ENCODE measurements around the gene SEMA4G. TPM values are rescaled to one million over a fixed set of nuclear protein-coding genes. Genes with fewer than 3 reads are reported as not detected.
"Not testable (repeated sequence)": the region's sequence is repeated elsewhere in the genome, so short reads cannot be mapped to it uniquely, and the experiment has no call there.

The SEMA4G gene
- total and polyA plus RNA-seq, 3 experiments from 2014 or later, result 0.06 to 0.57 (median 0.49) TPM

- Histone ChIP-seq H3K27ac (ENCODE audit: low read depth, low read length) (no peak overlapping the region), H3K4me1 (ENCODE audit: insufficient read depth, low read length) (peaks cover 5% of the 10 kb centered on the region), H3K4me3 (ENCODE audit: low read length) (no peak overlapping the region), H3K9me3 (ENCODE audit: low read length) (no peaks in the 10 kb centered on the region), H3K27me3 (ENCODE audit: insufficient read depth, low read length, poor library complexity, severe bottlenecking) (no peaks in the 10 kb centered on the region), H3K36me3 (ENCODE audit: insufficient read depth, low read length) (no peaks in the 10 kb centered on the region)
- POLR2A ChIA-PET, result no interaction called here
- CTCF ChIA-PET, result interaction anchor here (0.8 to 1.5 kb wide), 2 partner anchors 25 to 46 kb away, joined by 3 to 5 read pairs; no protein-coding TSS in a partner anchor
- no peak for DNase-seq
- H3K4me3 Mint-ChIP-seq, result peak overlapping the region in 1 of 7 donors; percentile 8
- H3K27me3 Mint-ChIP-seq, result no peaks in the 10 kb centered on the region
- peaks cover 0 to 6% (median 0%) of the 10 kb centered on the region in 3 donors for H3K36me3 Mint-ChIP-seq
- H3K9me3 Mint-ChIP-seq, result no peaks in the 10 kb centered on the region
- peaks cover 8 to 20% (median 20%) of the 10 kb centered on the region in 3 donors for H3K4me1 Mint-ChIP-seq
- peak overlapping the region in 2 of 8 donors; percentile 47 to 61 for H3K27ac Mint-ChIP-seq
Observed at GRCh38 chr10:100972115-100972903, 3.0 kb downstream of the SEMA4G start.

DNA sequence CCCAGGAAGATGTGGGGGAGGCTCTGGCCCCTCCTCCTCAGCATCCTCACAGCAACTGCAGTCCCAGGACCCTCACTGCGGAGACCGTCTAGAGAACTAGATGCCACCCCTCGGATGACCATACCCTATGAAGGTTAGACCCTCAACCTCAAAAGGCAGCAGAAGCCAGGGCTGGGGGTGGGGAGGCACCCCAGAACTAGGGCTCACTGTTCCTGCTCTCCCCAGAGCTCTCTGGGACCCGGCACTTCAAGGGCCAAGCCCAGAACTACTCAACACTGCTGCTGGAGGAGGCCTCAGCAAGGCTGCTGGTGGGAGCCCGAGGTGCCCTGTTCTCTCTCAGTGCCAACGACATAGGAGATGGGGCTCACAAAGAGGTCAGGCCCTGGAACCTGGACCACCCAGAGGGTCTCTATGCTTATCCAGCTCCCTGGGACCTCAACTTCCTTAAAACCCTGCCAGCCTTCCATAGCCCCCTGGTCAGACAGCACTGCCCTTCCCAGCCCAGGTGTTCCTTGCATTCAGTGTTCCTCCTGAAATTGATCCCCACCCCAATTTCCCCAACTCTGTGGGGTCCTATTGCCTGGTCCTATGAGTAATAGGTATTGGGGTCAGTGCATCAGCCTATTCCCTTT, 3.7 kb downstream of the SEMA4G start:
- Mint-ChIP-seq H3K4me1 (peaks cover 8 to 20% (median 19%) of the 10 kb centered on the region in 3 donors), H3K27me3 (no peaks in the 10 kb centered on the region), H3K4me3 (no peak overlapping the region), H3K27ac (peak overlapping the region in 2 of 8 donors; percentile 47 to 61), H3K36me3 (peaks cover 0 to 6% (median 0%) of the 10 kb centered on the region in 3 donors), H3K9me3 (no peaks in the 10 kb centered on the region)
- Histone ChIP-seq H3K4me3 (ENCODE audit: low read length) (no peak overlapping the region), H3K36me3 (ENCODE audit: insufficient read depth, low read length) (no peaks in the 10 kb centered on the region), H3K9me3 (ENCODE audit: low read length) (no peaks in the 10 kb centered on the region), H3K27me3 (ENCODE audit: insufficient read depth, low read length, poor library complexity, severe bottlenecking) (no peaks in the 10 kb centered on the region), H3K27ac (ENCODE audit: low read depth, low read length) (no peak overlapping the region), H3K4me1 (ENCODE audit: insufficient read depth, low read length) (peaks cover 5% of the 10 kb centered on the region)
- ChIA-PET POLR2A (no interaction called here), CTCF (interaction anchor here (1.5 kb wide), 1 partner anchor 25 kb away, joined by 5 read pairs; no protein-coding TSS in a partner anchor)
- no peak for DNase-seq

- POLR2A ChIA-PET; DNase-seq; H3K27ac ChIP-seq (ENCODE audit: low read depth, low read length); H3K4me3 Mint-ChIP-seq; H3K27me3 Mint-ChIP-seq; H3K27ac Mint-ChIP-seq; H3K4me1 ChIP-seq (ENCODE audit: insufficient read depth, low read length); CTCF ChIA-PET; H3K4me3 ChIP-seq (ENCODE audit: low read length); H3K9me3 Mint-ChIP-seq; H3K9me3 ChIP-seq (ENCODE audit: low read length); H3K27me3 ChIP-seq (ENCODE audit: insufficient read depth, low read length, poor library complexity, severe bottlenecking); H3K4me1 Mint-ChIP-seq; H3K36me3 ChIP-seq (ENCODE audit: insufficient read depth, low read length): not testable (repeated sequence)
- peaks cover 0 to 14% (median 10%) of the 10 kb centered on the region in 3 donors for H3K36me3 Mint-ChIP-seq
Observed at GRCh38 chr10:100975397-100975796, 6.1 kb downstream of the SEMA4G start.

DNA sequence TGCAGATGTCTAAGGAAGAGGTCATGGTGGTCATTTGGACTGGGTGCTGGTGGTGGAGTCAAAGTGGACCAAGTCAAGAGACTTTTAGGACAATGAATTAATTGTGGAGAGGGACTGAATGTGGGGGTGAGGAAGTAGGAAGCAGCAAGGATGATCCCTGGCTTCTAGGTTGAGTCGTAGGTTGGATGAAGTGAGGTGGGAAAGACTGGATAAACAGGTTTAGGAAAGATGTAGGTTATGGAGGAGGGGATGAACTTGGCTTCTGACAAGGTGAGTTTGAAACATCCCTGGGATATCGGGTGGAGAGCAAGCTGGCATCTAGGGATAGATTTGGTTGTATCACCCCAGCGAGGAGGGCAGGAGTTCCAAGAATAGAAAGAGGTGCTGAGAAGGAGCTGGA, 7.6 kb downstream of the SEMA4G start:
- H3K27ac ChIP-seq (ENCODE audit: low read depth, low read length), result no peak overlapping the region
- Mint-ChIP-seq H3K36me3 (peaks cover 0 to 26% (median 13%) of the 10 kb centered on the region in 3 donors), H3K27me3 (no peaks in the 10 kb centered on the region), H3K4me3 (no peak overlapping the region), H3K9me3 (no peaks in the 10 kb centered on the region), H3K4me1 (no peaks in the 10 kb centered on the region), H3K27ac (peak overlapping the region in 4 of 8 donors; percentile 6 to 60 (median 34))
- no peaks in the 10 kb centered on the region for H3K4me1 ChIP-seq (ENCODE audit: insufficient read depth, low read length)
- H3K27me3 ChIP-seq (ENCODE audit: insufficient read depth, low read length, poor library complexity, severe bottlenecking), result no peaks in the 10 kb centered on the region
- ChIA-PET CTCF (no interaction called here), POLR2A (no interaction called here)
- DNase-seq, result no peak
- peaks cover 4% of the 10 kb centered on the region for H3K36me3 ChIP-seq (ENCODE audit: insufficient read depth, low read length)
- no peak overlapping the region for H3K4me3 ChIP-seq (ENCODE audit: low read length)
- H3K9me3 ChIP-seq (ENCODE audit: low read length), result no peaks in the 10 kb centered on the region

GRCh38 chr10:100977436-100977835, 8.1 kb downstream of the SEMA4G start:
- Mint-ChIP-seq H3K4me3 (no peak overlapping the region), H3K27me3 (no peaks in the 10 kb centered on the region), H3K27ac (peak overlapping the region in 4 of 8 donors; percentile 23 to 60 (median 55)), H3K4me1 (no peaks in the 10 kb centered on the region), H3K36me3 (peaks cover 0 to 31% (median 13%) of the 10 kb centered on the region in 3 donors), H3K9me3 (no peaks in the 10 kb centered on the region)
- Histone ChIP-seq H3K4me3 (ENCODE audit: low read length) (no peak overlapping the region), H3K36me3 (ENCODE audit: insufficient read depth, low read length) (peaks cover 4% of the 10 kb centered on the region), H3K27ac (ENCODE audit: low read depth, low read length) (no peak overlapping the region), H3K9me3 (ENCODE audit: low read length) (no peaks in the 10 kb centered on the region), H3K27me3 (ENCODE audit: insufficient read depth, low read length, poor library complexity, severe bottlenecking) (no peaks in the 10 kb centered on the region), H3K4me1 (ENCODE audit: insufficient read depth, low read length) (no peaks in the 10 kb centered on the region)
- CTCF ChIA-PET, result no interaction called here
- DNase-seq, result no peak
- POLR2A ChIA-PET, result no interaction called here

DNA sequence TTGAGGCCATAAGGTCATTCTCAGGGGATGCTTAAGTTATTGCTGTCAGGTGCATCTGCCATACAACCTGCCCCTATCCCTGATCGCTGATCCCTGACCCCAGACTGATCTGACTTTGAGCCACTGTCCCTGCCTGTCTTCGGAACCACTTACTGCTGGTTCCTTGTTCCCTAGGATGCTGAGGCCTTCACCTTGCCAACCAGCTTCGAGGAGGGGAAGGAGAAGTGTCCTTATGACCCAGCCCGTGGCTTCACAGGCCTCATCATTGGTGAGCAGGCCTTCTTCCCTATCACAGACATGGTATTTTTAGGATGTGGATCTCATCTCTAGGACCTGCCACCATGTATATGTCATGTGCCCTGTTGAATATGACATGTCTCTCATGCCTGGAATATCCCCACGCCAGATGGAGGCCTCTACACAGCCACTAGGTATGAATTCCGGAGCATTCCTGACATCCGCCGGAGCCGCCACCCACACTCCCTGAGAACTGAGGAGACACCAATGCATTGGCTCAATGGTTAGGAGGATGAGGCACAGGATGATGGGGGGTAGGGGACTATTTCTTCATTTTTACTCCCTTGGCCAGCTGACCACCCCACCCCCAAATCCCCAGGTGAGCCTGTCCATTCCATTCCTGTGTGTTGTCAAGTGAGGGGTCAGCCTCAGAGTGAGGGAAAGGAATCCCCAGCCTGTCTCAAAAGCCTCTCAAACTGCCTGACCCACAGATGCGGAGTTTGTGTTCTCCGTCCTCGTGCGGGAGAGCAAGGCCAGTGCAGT, 9.0 kb downstream of the SEMA4G start:
- peaks cover 4% of the 10 kb centered on the region for H3K36me3 ChIP-seq (ENCODE audit: insufficient read depth, low read length)
- H3K4me3 ChIP-seq (ENCODE audit: low read length), result no peak overlapping the region
- H3K27ac ChIP-seq (ENCODE audit: low read depth, low read length), result no peak overlapping the region
- H3K4me1 Mint-ChIP-seq, result no peaks in the 10 kb centered on the region
- no peaks in the 10 kb centered on the region for H3K27me3 Mint-ChIP-seq
- H3K4me1 ChIP-seq (ENCODE audit: insufficient read depth, low read length), result no peaks in the 10 kb centered on the region
- ChIA-PET POLR2A (no interaction called here), CTCF (no interaction called here)
- H3K36me3 Mint-ChIP-seq, result peaks cover 0 to 39% (median 13%) of the 10 kb centered on the region in 3 donors
- no peak overlapping the region for H3K4me3 Mint-ChIP-seq
- no peaks in the 10 kb centered on the region for H3K27me3 ChIP-seq (ENCODE audit: insufficient read depth, low read length, poor library complexity, severe bottlenecking)
- no peak overlapping the region for H3K27ac Mint-ChIP-seq
- H3K9me3 ChIP-seq (ENCODE audit: low read length), result no peaks in the 10 kb centered on the region
- H3K9me3 Mint-ChIP-seq, result no peaks in the 10 kb centered on the region
- DNase-seq, result no peak

DNA sequence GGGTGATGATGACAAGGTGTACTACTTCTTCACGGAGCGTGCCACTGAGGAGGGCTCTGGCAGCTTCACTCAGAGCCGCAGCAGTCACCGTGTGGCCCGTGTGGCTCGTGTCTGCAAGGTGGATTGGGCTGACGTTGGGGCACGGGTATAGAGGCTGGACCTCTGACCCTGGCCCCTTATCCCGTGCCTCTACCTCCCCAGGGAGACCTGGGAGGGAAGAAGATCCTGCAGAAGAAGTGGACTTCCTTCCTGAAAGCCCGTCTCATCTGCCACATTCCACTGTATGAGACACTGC, 9.5 kb downstream of the SEMA4G start:
- ChIA-PET CTCF (interaction anchor here (1.1 kb wide), 1 partner anchor 36 kb away, joined by 3 read pairs; no protein-coding TSS in a partner anchor), POLR2A (no interaction called here)
- no peaks in the 10 kb centered on the region for H3K9me3 Mint-ChIP-seq

GRCh38 chr10:100979791-100980272, 10.5 kb downstream of the SEMA4G start:
- no peak overlapping the region for H3K4me3 Mint-ChIP-seq
- H3K27ac Mint-ChIP-seq, result no peak overlapping the region
- Histone ChIP-seq H3K4me1 (ENCODE audit: insufficient read depth, low read length) (no peaks in the 10 kb centered on the region), H3K36me3 (ENCODE audit: insufficient read depth, low read length) (peaks cover 4% of the 10 kb centered on the region), H3K27me3 (ENCODE audit: insufficient read depth, low read length, poor library complexity, severe bottlenecking) (no peaks in the 10 kb centered on the region), H3K4me3 (ENCODE audit: low read length) (no peak overlapping the region), H3K27ac (ENCODE audit: low read depth, low read length) (no peak overlapping the region), H3K9me3 (ENCODE audit: low read length) (no peaks in the 10 kb centered on the region)
- no peaks in the 10 kb centered on the region for H3K9me3 Mint-ChIP-seq
- ChIA-PET POLR2A (no interaction called here), CTCF (interaction anchor here (1.1 kb wide), 1 partner anchor 35 kb away, joined by 3 read pairs; no protein-coding TSS in a partner anchor)
- peaks cover 0 to 1% (median under 1%) of the 10 kb centered on the region in 3 donors for H3K4me1 Mint-ChIP-seq
- H3K36me3 Mint-ChIP-seq, result peaks cover 0 to 51% (median 13%) of the 10 kb centered on the region in 3 donors
- H3K27me3 Mint-ChIP-seq, result no peaks in the 10 kb centered on the region
- DNase-seq, result no peak

More for the DNA sequence above, 9.5 kb downstream of the SEMA4G start:
- peaks cover 4% of the 10 kb centered on the region for H3K36me3 ChIP-seq (ENCODE audit: insufficient read depth, low read length)
- no peak overlapping the region for H3K27ac Mint-ChIP-seq
- H3K27me3 Mint-ChIP-seq, result no peaks in the 10 kb centered on the region
- H3K9me3 ChIP-seq (ENCODE audit: low read length), result no peaks in the 10 kb centered on the region
- no peak for DNase-seq
- no peaks in the 10 kb centered on the region for H3K4me1 ChIP-seq (ENCODE audit: insufficient read depth, low read length)
- H3K4me3 ChIP-seq (ENCODE audit: low read length), result no peak overlapping the region
- no peaks in the 10 kb centered on the region for H3K4me1 Mint-ChIP-seq
- no peak overlapping the region for H3K27ac ChIP-seq (ENCODE audit: low read depth, low read length)
- no peaks in the 10 kb centered on the region for H3K27me3 ChIP-seq (ENCODE audit: insufficient read depth, low read length, poor library complexity, severe bottlenecking)
- H3K36me3 Mint-ChIP-seq, result peaks cover 0 to 42% (median 13%) of the 10 kb centered on the region in 3 donors
- no peak overlapping the region for H3K4me3 Mint-ChIP-seq
